A549 (cell line): ENCODE measurements around the gene OXT. TPM values are rescaled to one million over a fixed set of nuclear protein-coding genes. Genes with fewer than 3 reads are reported as not detected.

Experiments used
- ATAC-seq, 2 experiments: fragments of 200-7000 bp in 1 of 2; fragments of >200 bp in 1 of 2; cut with Nextera tagmentation in 1 of 2; cut with Tn5 transposase in 1 of 2; 3 replicates each; pipeline versions ENCODE4 v1.8.0 to v1.9.1; 2018 to 2020; ENCODE audit warnings: mild to moderate bottlenecking in 1 of 2, moderate library complexity in 1 of 2
- CTCF ChIA-PET: fragments of 300-600 bp; sonication (Branson Sonifier 250); formaldehyde crosslinking; extraction: SDS; loops from one replicate; lab custom pipeline; 2021; ENCODE audit warnings: antibody characterized with exemption, inconsistent platforms; lab: Yijun Ruan, JAX
- POLR2A ChIA-PET: fragments of 350-600 bp; formaldehyde crosslinking; extraction: SDS; loops from one replicate; lab custom pipeline; 2021; ENCODE audit warnings: antibody characterized with exemption, inconsistent platforms; lab: Yijun Ruan, JAX
- DNase-seq, 2 experiments: peaks; one replicate each; pipeline versions ENCODE4 v3.0.0 to v3.0.0-alpha.2; 2011 to 2016; ENCODE audit warnings: low read depth in 1 of 2, low spot score in 1 of 2
- FAIRE-seq: peaks from 2 replicates; lab custom pipeline; 2011; peaks lifted over from hg19 to GRCh38; lab: Jason Lieb, UNC
- H3K27ac ChIP-seq, 2 experiments: fragments of >200 bp; sonication (Bioruptor Twin); formaldehyde crosslinking; 3 replicates each; pipeline ENCODE4 v1.5.1; 2016 to 2017
- H3K4me1 ChIP-seq: fragments of >200 bp; sonication (Bioruptor Twin); formaldehyde crosslinking; 3 replicates; pipeline ENCODE4 v1.6.1; 2016
- H3K4me2 ChIP-seq: fragments of >200 bp; sonication (Bioruptor Twin); formaldehyde crosslinking; 3 replicates; pipeline ENCODE4 v1.6.1; 2016
- H3K4me3 ChIP-seq: fragments of >200 bp; sonication (Bioruptor Twin); formaldehyde crosslinking; 3 replicates; pipeline ENCODE4 v1.5.1; 2016
- H3K9me3 ChIP-seq: fragments of >200 bp; sonication (Bioruptor Twin); formaldehyde crosslinking; 3 replicates; pipeline ENCODE4 v1.6.1; 2016
- CEBPB ChIP-seq, 2 experiments: fragments of >200 bp in 1 of 2; sonication (Bioruptor Twin) in 1 of 2; formaldehyde crosslinking in 1 of 2; IDR thresholded peaks; 2 replicates each; pipeline ENCODE4 v1.6.1; 2012 to 2016
- CHD4 ChIP-seq: fragments of 200-600 bp; sonication (generic); IDR thresholded peaks from 2 replicates; pipeline ENCODE4 v1.6.1; 2016; ENCODE audit warnings: antibody characterized with exemption, mild to moderate bottlenecking, borderline replicate concordance
- EHF ChIP-seq: fragments of 250-450 bp; sonication (Bioruptor Pico); IDR thresholded peaks from 2 replicates; pipeline ENCODE4 v1.5.0; 2020; ENCODE audit warnings: mild to moderate bottlenecking
- ESRRA ChIP-seq: fragments of 150-350 bp; IDR thresholded peaks from 2 replicates; pipeline ENCODE4 v1.6.1; 2014; ENCODE audit warnings: mild to moderate bottlenecking, low read length, borderline replicate concordance
- GATA3 ChIP-seq: IDR thresholded peaks from 2 replicates; pipeline ENCODE4 v1.6.1; 2012; ENCODE audit warnings: borderline replicate concordance
- HEYL ChIP-seq: fragments of 250-450 bp; sonication (Bioruptor Pico); IDR thresholded peaks from 2 replicates; pipeline ENCODE4 v1.8.0; 2021; ENCODE audit warnings: mild to moderate bottlenecking, moderate library complexity
- HOXB13 ChIP-seq: fragments of 250-450 bp; sonication (Bioruptor Pico); IDR thresholded peaks from 2 replicates; pipeline ENCODE4 v1.5.0; 2020; ENCODE audit warnings: low read depth, mild to moderate bottlenecking, moderate library complexity
- MAZ ChIP-seq: fragments of 150-350 bp; IDR thresholded peaks from 2 replicates; pipeline ENCODE4 v1.6.1; 2014; ENCODE audit warnings: antibody characterized with exemption, low read depth, low read length, borderline replicate concordance
- MYC ChIP-seq: IDR thresholded peaks from 2 replicates; pipeline ENCODE4 v1.6.1; 2012; ENCODE audit warnings: mild to moderate bottlenecking, inconsistent platforms, low read length, improper control_type of control experiment, borderline replicate concordance
- RARB ChIP-seq: fragments of 250-450 bp; sonication (Bioruptor Pico); IDR thresholded peaks from 2 replicates; pipeline ENCODE4 v1.8.0; 2021; ENCODE audit warnings: mild to moderate bottlenecking, moderate library complexity
- RCOR1 ChIP-seq: fragments of 150-350 bp; IDR thresholded peaks from 2 replicates; pipeline ENCODE4 v1.6.1; 2014; ENCODE audit warnings: antibody characterized with exemption, low read length, low read depth
- RNF2 ChIP-seq: fragments of 200-600 bp; sonication (generic); IDR thresholded peaks from 2 replicates; pipeline ENCODE4 v1.6.1; 2016; ENCODE audit warnings: low read depth, mild to moderate bottlenecking, antibody characterized with exemption, moderate library complexity, borderline replicate concordance
- SREBF2 ChIP-seq: fragments of 450-650 bp; IDR thresholded peaks from 2 replicates; pipeline ENCODE4 v1.6.1; 2014; ENCODE audit warnings: mild to moderate bottlenecking, moderate library complexity
- TP53 ChIP-seq: fragments of 250-450 bp; sonication (Bioruptor Pico); IDR thresholded peaks from 2 replicates; pipeline ENCODE4 v1.5.0; 2021; ENCODE audit warnings: mild to moderate bottlenecking, moderate library complexity
- ZFP36 ChIP-seq: fragments of 450-650 bp; IDR thresholded peaks from 2 replicates; pipeline ENCODE4 v1.6.1; 2014; ENCODE audit warnings: borderline replicate concordance; ENCODE audit not compliant: partially characterized antibody
- ZSCAN20 ChIP-seq: fragments of 250-450 bp; sonication (Bioruptor Pico); IDR thresholded peaks from 2 replicates; pipeline ENCODE4 v1.8.0; 2022; ENCODE audit warnings: mild to moderate bottlenecking, moderate library complexity
- WGBS: methylation state at CpG from one replicate; pipeline ENCODE4 v1.1.6; 2017; ENCODE audit errors: missing lambda C conversion rate; 5-methylcytosine and 5-hydroxymethylcytosine counted together
- polyA plus RNA-seq, 4 experiments: library from polyadenylated mRNA; depleted of rRNA in 3 of 4; stranded (reverse); fragments of >200 nt; fragmentation: RNase III in 1 of 4; extraction: RNeasy Plus Mini Kit Qiagen cat#74134 plus additional on column Dnase treatment in 1 of 4; gene quantifications; 2 replicates in 3 of 4; 3 replicates in 1 of 4; pipeline ENCODE4 v1.2.3, GENCODE V29; 2011 to 2017
- TF ChIP-seq, protein P1 (sequence below): fragments of 450-650 bp; IDR thresholded peaks from 2 replicates; pipeline ENCODE4 v1.6.1; 2014; ENCODE audit warnings: antibody characterized with exemption
- TF ChIP-seq, protein P2 (sequence below): fragments of 150-350 bp; IDR thresholded peaks from 2 replicates; pipeline ENCODE4 v1.6.1; 2014; ENCODE audit warnings: low read depth, mild to moderate bottlenecking, low read length
- TF ChIP-seq, protein P3 (sequence below): fragments of 250-450 bp; sonication (Bioruptor Pico); IDR thresholded peaks from 2 replicates; pipeline ENCODE4 v1.5.0; 2021; ENCODE audit warnings: mild to moderate bottlenecking, moderate library complexity, borderline replicate concordance
- TF ChIP-seq, protein P4 (sequence below): fragments of 250-450 bp; sonication (Bioruptor Pico); IDR thresholded peaks from 2 replicates; pipeline ENCODE4 v1.5.0; 2020; ENCODE audit warnings: low read depth, mild to moderate bottlenecking, moderate library complexity

Gene OXT
- polyA plus RNA-seq, 2 of the 4 experiments (the other 2 are of a cell fraction), result not detected

DNA sequence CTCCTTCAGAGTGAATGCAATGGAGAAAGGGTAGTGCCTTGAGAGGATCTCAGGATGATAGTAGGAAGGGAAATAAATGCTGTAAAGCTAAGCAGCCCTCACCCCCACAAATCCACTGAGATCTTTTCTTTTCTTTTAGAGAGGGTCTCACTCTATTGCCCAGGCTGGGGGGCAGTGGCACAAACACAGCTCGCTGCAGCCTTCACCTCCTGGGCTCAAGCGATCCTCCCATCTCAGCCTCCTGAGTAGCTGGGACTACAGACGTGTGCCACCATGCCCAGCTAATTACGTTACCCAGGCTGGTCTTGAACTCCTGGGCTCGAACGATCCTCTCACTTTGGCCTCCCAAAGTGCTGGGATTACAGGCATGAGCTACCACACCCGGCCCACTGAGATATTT lies 29.1 kb downstream of the OXT start:
- Histone ChIP-seq H3K9me3 (no peaks in the 10 kb centered on the region), H3K4me3 (no peak overlapping the region), H3K4me1 (peaks cover 6% of the 10 kb centered on the region; the same call in 1 of the 3 replicates), H3K4me2 (no peak overlapping the region), H3K27ac (no peak overlapping the region)
- POLR2A ChIA-PET, result no interaction called here
- ATAC-seq (no peak), FAIRE-seq (no peak), DNase-seq (no peak)
- TF ChIP-seq, protein P1, sequence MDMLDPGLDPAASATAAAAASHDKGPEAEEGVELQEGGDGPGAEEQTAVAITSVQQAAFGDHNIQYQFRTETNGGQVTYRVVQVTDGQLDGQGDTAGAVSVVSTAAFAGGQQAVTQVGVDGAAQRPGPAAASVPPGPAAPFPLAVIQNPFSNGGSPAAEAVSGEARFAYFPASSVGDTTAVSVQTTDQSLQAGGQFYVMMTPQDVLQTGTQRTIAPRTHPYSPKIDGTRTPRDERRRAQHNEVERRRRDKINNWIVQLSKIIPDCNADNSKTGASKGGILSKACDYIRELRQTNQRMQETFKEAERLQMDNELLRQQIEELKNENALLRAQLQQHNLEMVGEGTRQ, result no peak
- 73% methylated on average over 7 of the region's 7 CpGs for WGBS
- CTCF ChIA-PET, result interaction anchor here (1.0 to 14.7 kb wide), 3 partner anchors 9 to 47 kb away, joined by 3 to 108 read pairs (median 4); no protein-coding TSS in a partner anchor

DNA sequence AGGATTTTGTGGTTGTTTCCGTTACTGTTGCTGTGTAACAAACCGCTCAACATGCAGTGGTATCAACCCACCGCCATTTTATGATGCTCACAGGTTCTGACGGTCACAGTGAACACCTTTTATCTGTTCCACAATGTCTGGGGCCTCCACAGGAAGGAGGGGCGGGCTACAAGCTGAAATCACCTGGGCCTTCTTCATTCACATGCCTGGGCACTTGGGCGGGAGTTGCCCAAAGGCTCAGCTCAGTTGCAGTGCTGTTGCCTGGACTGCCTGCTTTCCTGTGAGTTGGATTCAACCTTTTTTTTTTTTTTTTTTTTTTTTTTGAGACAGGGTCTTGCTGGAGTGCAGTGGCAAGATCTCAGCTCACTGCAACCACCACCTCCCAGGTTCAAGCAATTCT lies 29.8 kb downstream of the OXT start:
- POLR2A ChIA-PET, result no interaction called here
- H3K27ac ChIP-seq, result no peak overlapping the region
- no peak for FAIRE-seq
- H3K4me1 ChIP-seq, result peaks cover 6% of the 10 kb centered on the region; the same call in 1 of the 3 replicates
- no peak for ATAC-seq
- TF ChIP-seq EHF (CRISPR knock-in tag) (no peak), RNF2 (no peak), ZFP36 (no peak), MYC (no peak), ESRRA (no peak), RARB (CRISPR knock-in tag) (no peak), CHD4 (no peak)
- TF ChIP-seq, protein P2, sequence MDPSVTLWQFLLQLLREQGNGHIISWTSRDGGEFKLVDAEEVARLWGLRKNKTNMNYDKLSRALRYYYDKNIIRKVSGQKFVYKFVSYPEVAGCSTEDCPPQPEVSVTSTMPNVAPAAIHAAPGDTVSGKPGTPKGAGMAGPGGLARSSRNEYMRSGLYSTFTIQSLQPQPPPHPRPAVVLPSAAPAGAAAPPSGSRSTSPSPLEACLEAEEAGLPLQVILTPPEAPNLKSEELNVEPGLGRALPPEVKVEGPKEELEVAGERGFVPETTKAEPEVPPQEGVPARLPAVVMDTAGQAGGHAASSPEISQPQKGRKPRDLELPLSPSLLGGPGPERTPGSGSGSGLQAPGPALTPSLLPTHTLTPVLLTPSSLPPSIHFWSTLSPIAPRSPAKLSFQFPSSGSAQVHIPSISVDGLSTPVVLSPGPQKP, result no peak
- TF ChIP-seq, protein P1, result no peak
- TF ChIP-seq, protein P3, sequence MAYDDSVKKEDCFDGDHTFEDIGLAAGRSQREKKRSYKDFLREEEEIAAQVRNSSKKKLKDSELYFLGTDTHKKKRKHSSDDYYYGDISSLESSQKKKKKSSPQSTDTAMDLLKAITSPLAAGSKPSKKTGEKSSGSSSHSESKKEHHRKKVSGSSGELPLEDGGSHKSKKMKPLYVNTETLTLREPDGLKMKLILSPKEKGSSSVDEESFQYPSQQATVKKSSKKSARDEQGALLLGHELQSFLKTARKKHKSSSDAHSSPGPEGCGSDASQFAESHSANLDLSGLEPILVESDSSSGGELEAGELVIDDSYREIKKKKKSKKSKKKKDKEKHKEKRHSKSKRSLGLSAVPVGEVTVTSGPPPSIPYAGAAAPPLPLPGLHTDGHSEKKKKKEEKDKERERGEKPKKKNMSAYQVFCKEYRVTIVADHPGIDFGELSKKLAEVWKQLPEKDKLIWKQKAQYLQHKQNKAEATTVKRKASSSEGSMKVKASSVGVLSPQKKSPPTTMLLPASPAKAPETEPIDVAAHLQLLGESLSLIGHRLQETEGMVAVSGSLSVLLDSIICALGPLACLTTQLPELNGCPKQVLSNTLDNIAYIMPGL, result no peak
- TF ChIP-seq, protein P4, sequence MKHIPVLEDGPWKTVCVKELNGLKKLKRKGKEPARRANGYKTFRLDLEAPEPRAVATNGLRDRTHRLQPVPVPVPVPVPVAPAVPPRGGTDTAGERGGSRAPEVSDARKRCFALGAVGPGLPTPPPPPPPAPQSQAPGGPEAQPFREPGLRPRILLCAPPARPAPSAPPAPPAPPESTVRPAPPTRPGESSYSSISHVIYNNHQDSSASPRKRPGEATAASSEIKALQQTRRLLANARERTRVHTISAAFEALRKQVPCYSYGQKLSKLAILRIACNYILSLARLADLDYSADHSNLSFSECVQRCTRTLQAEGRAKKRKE (CRISPR knock-in tag), result no peak
- WGBS, result 81% methylated on average over 6 of the region's 6 CpGs
- no peaks in the 10 kb centered on the region for H3K9me3 ChIP-seq
- no peak overlapping the region for H3K4me2 ChIP-seq
- DNase-seq, result no peak
- no peak overlapping the region for H3K4me3 ChIP-seq
- CTCF ChIA-PET, result interaction anchor here (0.7 to 14.7 kb wide), 4 partner anchors 8 to 778 kb away, joined by 3 to 108 read pairs (median 4); no protein-coding TSS in a partner anchor

DNA sequence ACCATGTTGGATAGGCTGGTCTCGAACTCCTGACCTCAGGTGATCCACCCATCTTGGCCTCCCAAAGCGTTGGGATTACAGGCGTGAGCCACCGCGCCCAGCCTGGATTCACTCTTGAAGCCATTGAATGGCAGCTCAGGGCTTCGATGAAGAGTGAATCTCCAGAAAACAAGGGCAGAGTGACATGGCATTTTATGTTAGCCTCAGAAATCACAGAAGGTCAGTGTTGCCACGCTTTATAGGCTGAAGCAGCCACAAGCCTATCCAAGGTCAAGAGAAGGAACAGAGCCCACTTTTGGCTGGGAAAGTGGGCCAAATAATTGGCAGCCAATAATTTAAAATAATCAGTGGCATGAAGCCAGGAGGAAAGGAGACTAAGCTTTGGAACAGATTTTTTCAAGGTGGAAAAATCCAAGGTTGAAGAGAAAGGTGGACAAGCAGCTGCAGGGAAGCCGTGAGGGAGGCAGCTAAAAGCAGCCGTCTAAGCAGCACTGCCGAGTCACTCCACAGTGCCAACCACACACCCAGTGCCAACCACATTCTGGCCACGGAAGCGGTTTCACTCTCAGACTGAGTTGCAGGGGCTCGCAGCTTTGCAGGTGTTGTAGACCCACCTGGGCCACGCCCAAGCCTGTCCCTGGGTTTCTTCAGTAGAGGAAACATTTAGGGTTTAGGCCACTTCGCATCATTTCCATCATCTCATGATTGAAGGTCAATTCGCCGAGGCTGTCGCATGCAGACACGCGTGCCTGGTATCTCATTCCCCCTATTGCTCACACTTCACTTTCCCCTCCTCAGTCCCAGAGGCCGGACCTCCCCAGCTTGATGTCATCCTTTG lies 30.5 kb downstream of the OXT start:
- no peak for DNase-seq
- 89% methylated on average over 21 of the region's 21 CpGs for WGBS
- Histone ChIP-seq H3K27ac (0 out of 6 replicates have a peak overlapping the region, but pooled peaks of 1 of the 2 experiments have one; percentile 5), H3K9me3 (no peaks in the 10 kb centered on the region), H3K4me2 (no peak overlapping the region), H3K4me1 (peaks cover 6% of the 10 kb centered on the region; the same call in 1 of the 3 replicates), H3K4me3 (no peak overlapping the region)
- CTCF ChIA-PET, result interaction anchor here (1.1 to 14.7 kb wide), 4 partner anchors 14 to 48 kb away, joined by 3 to 108 read pairs (median 16); no protein-coding TSS in a partner anchor
- POLR2A ChIA-PET, result no interaction called here
- FAIRE-seq, result no peak
- 0 out of 6 replicates have a peak, but pooled peaks of 1 of the 2 experiments have one; percentile 21 for ATAC-seq
- TF ChIP-seq TP53 (CRISPR knock-in tag) (no peak), HEYL (no peak), GATA3 (no peak), ZSCAN20 (CRISPR knock-in tag) (no peak), MAZ (no peak), CEBPB (IDR thresholded peaks at IDR 0.05) (no peak), HOXB13 (CRISPR knock-in tag) (no peak), SREBF2 (no peak), RCOR1 (no peak)
- TF ChIP-seq, protein P1, result no peak
